Sigmoid colon (tissue), 4 donors: Measurements from ENCODE around the gene DUSP9.

ENCODE experiments used
- CTCF ChIP-seq, 4 experiments: fragments of 450-650 bp in 3 of 4; fragments of 200-600 bp in 1 of 4; IDR thresholded peaks; one replicate each; pipeline ENCODE4 v1.5.1; 2016 to 2019; ENCODE audit warnings: antibody characterized with exemption in 4 of 4, mild to moderate bottlenecking in 3 of 4, moderate library complexity in 2 of 4
- POLR2AphosphoS5 ChIP-seq, 4 donors: sonication (generic); formaldehyde crosslinking; IDR thresholded peaks; one replicate each; pipeline ENCODE4 v1.6.1; 2017; ENCODE audit warnings: antibody characterized with exemption in 4 of 4

DNA sequence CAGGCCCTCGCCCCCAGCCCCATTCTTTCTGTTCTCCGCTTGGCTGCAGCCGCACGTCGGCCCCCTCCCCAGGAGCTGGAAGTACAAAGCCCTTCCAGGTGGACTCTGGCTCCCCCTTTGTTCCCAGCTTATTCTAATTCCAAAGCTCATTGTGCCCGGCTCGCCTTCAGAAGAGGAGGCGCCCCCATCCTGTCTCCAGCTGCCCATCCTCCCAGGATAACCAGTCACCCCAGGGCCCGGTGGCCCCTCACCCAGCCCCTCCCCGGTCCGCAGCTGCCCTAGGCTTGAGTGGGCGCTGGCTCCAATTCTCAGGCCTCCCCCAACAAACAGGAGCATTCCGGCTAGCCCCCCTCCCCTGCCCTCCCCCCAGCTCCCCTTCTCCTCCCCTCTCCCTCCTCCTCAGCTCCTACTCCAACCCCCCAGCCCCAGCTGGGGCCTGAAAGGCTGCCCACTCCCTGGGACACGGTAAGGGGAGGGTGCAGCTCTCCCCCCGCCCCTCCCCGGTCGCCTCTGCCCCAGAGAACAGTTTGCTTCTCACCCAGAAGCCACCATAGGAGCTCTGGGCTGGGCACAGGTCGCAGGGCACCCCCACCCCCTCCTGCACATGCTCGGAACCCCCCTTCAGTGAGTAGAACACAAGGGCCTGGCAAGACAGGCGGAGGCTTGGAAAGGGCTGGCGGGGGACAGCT is 37.6 kb downstream of the DUSP9 start:
- TF ChIP-seq CTCF (IDR thresholded peaks at IDR 0.05) (no peak), POLR2AphosphoS5 (IDR thresholded peaks at IDR 0.05) (no peak)
